ENCODE data around the gene EVA1C. TPM values are rescaled to one million over a fixed set of nuclear protein-coding genes. Genes with fewer than 3 reads are reported as not detected.
A peak's percentile ranks its signal among the peaks of the same experiment; 100 is the strongest.

EVA1C gene
- total RNA-seq, 5 donors from 2014 or later (not counting 1 experiment from before 2014, with no cell fraction given), result 9.7 to 22.1 (median 18.0) TPM

GRCh38 chr21:32463889-32464300 lies 51.4 kb downstream of the EVA1C start:
- Histone ChIP-seq H3K27ac (ENCODE audit: low read length) (no peak overlapping the region), H3K4me3 (ENCODE audit: control insufficient read depth in 1 of 2, extremely low read depth in 1 of 2, low read length in 1 of 2) (no peak overlapping the region), H3K4me1 (ENCODE audit: control insufficient read depth in 1 of 2, extremely low read depth in 1 of 2, insufficient read depth in 2 of 2, low read length in 2 of 2) (no peaks in the 10 kb centered on the region), H3K36me3 (ENCODE audit: control insufficient read depth in 2 of 2, extremely low read depth in 1 of 2, insufficient read depth in 1 of 2, low read length in 1 of 2) (peaks cover 2 to 9% of the 10 kb centered on the region in 2 donors), H3K27me3 (replicated peaks in 1 of 2; ENCODE audit: control insufficient read depth in 2 of 2, extremely low read depth in 1 of 2, insufficient read depth in 2 of 2, low read length in 1 of 2) (no peaks in the 10 kb centered on the region), H3K9me3 (no peaks in the 10 kb centered on the region)
- 80% methylated on average over 6 of the region's 8 CpGs for WGBS (ENCODE audit: insufficient coverage)
- Mint-ChIP-seq H3K27me3 (no peaks in the 10 kb centered on the region), H3K9me3 (no peaks in the 10 kb centered on the region), H3K4me3 (no peak overlapping the region), H3K27ac (peak overlapping the region in 1 of 2 donors; percentile 5), H3K4me1 (peaks cover 0 to 4% (median 0%) of the 10 kb centered on the region in 3 donors), H3K36me3 (peaks cover 47% of the 10 kb centered on the region)
- POLR2A ChIA-PET, result interaction anchor here in 1 of 2 donors (0.7 kb wide), 1 partner anchor 211 kb away, joined by 5 read pairs; no protein-coding TSS in a partner anchor
- no peak for ATAC-seq (replicated peaks in 1 of 4)
- no peak for DNase-seq
- CTCF ChIA-PET, result no interaction called here

DNA sequence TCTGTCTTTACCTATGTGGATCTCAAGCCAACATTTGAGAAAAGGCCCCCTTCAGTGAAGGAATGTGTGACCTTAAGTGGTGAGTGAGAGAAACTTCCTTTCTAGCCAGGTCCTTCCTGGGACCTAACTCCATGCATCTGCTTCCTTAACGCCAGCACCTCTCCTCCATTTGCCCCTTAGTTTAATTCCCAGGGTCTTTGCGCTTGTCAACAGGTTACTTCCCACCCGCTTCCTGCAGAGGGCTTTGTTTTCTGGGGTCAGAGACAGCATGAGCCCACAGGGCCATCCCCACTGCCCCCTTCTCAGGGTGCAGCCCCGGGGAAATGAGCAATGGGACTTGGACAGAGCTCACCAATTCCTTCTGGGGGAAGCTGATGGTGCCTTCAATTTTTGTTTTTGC lies 54.8 kb downstream of the EVA1C start:
- Histone ChIP-seq H3K27ac (ENCODE audit: low read length) (no peak overlapping the region), H3K9me3 (no peaks in the 10 kb centered on the region), H3K4me1 (ENCODE audit: control insufficient read depth in 1 of 2, extremely low read depth in 1 of 2, insufficient read depth in 2 of 2, low read length in 2 of 2) (no peaks in the 10 kb centered on the region), H3K4me3 (ENCODE audit: control insufficient read depth in 1 of 2, extremely low read depth in 1 of 2, low read length in 1 of 2) (no peak overlapping the region), H3K27me3 (replicated peaks in 1 of 2; ENCODE audit: control insufficient read depth in 2 of 2, extremely low read depth in 1 of 2, insufficient read depth in 2 of 2, low read length in 1 of 2) (no peaks in the 10 kb centered on the region), H3K36me3 (ENCODE audit: control insufficient read depth in 2 of 2, extremely low read depth in 1 of 2, insufficient read depth in 1 of 2, low read length in 1 of 2) (peaks cover 3 to 14% of the 10 kb centered on the region in 2 donors)
- H3K9me3 Mint-ChIP-seq, result no peaks in the 10 kb centered on the region
- H3K27me3 Mint-ChIP-seq, result no peaks in the 10 kb centered on the region
- H3K4me1 Mint-ChIP-seq, result no peaks in the 10 kb centered on the region
- DNase-seq, result no peak
- H3K4me3 Mint-ChIP-seq, result no peak overlapping the region
- WGBS (ENCODE audit: insufficient coverage), result 83% methylated on average over 1 of the region's 4 CpGs
- POLR2A ChIA-PET, result no interaction called here
- H3K27ac Mint-ChIP-seq, result no peak overlapping the region
- no peak for ATAC-seq (replicated peaks in 1 of 4)
- CTCF ChIA-PET, result interaction anchor here in 1 of 2 donors (0.7 kb wide), 1 partner anchor 20 kb away, joined by 3 read pairs; no protein-coding TSS in a partner anchor
- peaks cover 29% of the 10 kb centered on the region for H3K36me3 Mint-ChIP-seq

DNA sequence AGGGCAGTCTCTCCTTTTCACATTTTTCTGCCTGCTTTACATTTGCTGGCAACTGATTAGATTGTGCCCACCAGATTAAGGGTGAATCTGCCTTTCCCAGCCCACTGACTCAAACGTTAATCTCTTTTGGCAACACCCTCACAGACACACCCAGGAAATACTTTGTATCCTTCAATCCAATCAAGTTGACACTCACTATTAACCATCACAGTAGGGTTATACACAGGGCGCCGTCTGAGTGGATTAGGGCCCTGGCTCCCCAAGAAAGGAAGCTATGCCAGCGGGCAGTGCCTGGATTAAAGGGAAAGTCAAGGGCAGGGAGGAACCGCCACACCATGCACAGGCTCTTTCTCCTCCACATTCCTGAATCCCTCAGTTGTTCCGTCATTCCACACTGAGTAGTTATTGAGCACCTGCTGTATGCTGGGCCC lies 56.2 kb downstream of the EVA1C start:
- POLR2A ChIA-PET, result interaction anchor here in 1 of 2 donors (0.5 kb wide), 1 partner anchor 9 kb away, joined by 3 read pairs; no protein-coding TSS in a partner anchor
- H3K27me3 Mint-ChIP-seq, result no peaks in the 10 kb centered on the region
- no peaks in the 10 kb centered on the region for H3K9me3 Mint-ChIP-seq
- Histone ChIP-seq H3K36me3 (ENCODE audit: control insufficient read depth in 2 of 2, extremely low read depth in 1 of 2, insufficient read depth in 1 of 2, low read length in 1 of 2) (peaks cover 3 to 14% of the 10 kb centered on the region in 2 donors), H3K4me3 (ENCODE audit: control insufficient read depth in 1 of 2, extremely low read depth in 1 of 2, low read length in 1 of 2) (no peak overlapping the region), H3K27me3 (replicated peaks in 1 of 2; ENCODE audit: control insufficient read depth in 2 of 2, extremely low read depth in 1 of 2, insufficient read depth in 2 of 2, low read length in 1 of 2) (no peaks in the 10 kb centered on the region), H3K4me1 (ENCODE audit: control insufficient read depth in 1 of 2, extremely low read depth in 1 of 2, insufficient read depth in 2 of 2, low read length in 2 of 2) (no peaks in the 10 kb centered on the region), H3K27ac (ENCODE audit: low read length) (no peak overlapping the region), H3K9me3 (no peaks in the 10 kb centered on the region)
- ATAC-seq (replicated peaks in 1 of 4) (no peak), DNase-seq (no peak)
- CTCF ChIA-PET, result no interaction called here
- peaks cover 31% of the 10 kb centered on the region for H3K36me3 Mint-ChIP-seq
- no peak overlapping the region for H3K4me3 Mint-ChIP-seq
- H3K4me1 Mint-ChIP-seq, result no peaks in the 10 kb centered on the region
- H3K27ac Mint-ChIP-seq, result no peak overlapping the region
- no CpG with 5 or more reads among the region's 6 CpGs for WGBS (ENCODE audit: insufficient coverage)

DNA sequence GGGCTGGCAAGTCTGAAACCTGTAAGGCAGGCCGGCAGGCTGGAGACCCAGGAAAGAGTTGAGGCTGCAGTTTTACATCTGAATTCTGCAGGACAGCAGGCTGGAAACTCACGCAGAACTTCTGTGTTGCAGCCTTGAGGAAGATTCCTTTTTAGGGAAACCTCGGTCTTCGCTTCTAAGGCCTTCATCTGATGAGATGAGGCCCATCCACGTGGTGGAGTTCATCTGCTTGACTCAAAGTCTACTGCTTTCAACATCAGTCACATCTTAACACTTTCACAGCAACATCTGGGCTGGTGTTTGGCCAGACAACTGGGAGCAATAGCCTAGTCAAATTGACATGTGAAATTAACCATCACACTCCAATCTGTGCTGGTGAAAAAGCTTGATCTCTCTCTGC lies 57.1 kb downstream of the EVA1C start:
- no peak for DNase-seq
- ATAC-seq (replicated peaks in 1 of 4), result no peak
- Histone ChIP-seq H3K36me3 (ENCODE audit: control insufficient read depth in 2 of 2, extremely low read depth in 1 of 2, insufficient read depth in 1 of 2, low read length in 1 of 2) (peaks cover 3 to 14% of the 10 kb centered on the region in 2 donors), H3K4me1 (ENCODE audit: control insufficient read depth in 1 of 2, extremely low read depth in 1 of 2, insufficient read depth in 2 of 2, low read length in 2 of 2) (no peaks in the 10 kb centered on the region), H3K4me3 (ENCODE audit: control insufficient read depth in 1 of 2, extremely low read depth in 1 of 2, low read length in 1 of 2) (no peak overlapping the region), H3K27ac (ENCODE audit: low read length) (no peak overlapping the region), H3K9me3 (no peaks in the 10 kb centered on the region), H3K27me3 (replicated peaks in 1 of 2; ENCODE audit: control insufficient read depth in 2 of 2, extremely low read depth in 1 of 2, insufficient read depth in 2 of 2, low read length in 1 of 2) (no peaks in the 10 kb centered on the region)
- WGBS (ENCODE audit: insufficient coverage), result 94% methylated on average over 3 of the region's 5 CpGs
- ChIA-PET POLR2A (no interaction called here), CTCF (interaction anchor here in 1 of 2 donors (1.2 kb wide), 1 partner anchor 100 kb away, joined by 5 read pairs; no protein-coding TSS in a partner anchor)
- no peak overlapping the region for H3K27ac Mint-ChIP-seq
- H3K27me3 Mint-ChIP-seq, result no peaks in the 10 kb centered on the region
- peaks cover 27% of the 10 kb centered on the region for H3K36me3 Mint-ChIP-seq
- no peaks in the 10 kb centered on the region for H3K4me1 Mint-ChIP-seq
- H3K4me3 Mint-ChIP-seq, result no peak overlapping the region
- no peaks in the 10 kb centered on the region for H3K9me3 Mint-ChIP-seq

DNA sequence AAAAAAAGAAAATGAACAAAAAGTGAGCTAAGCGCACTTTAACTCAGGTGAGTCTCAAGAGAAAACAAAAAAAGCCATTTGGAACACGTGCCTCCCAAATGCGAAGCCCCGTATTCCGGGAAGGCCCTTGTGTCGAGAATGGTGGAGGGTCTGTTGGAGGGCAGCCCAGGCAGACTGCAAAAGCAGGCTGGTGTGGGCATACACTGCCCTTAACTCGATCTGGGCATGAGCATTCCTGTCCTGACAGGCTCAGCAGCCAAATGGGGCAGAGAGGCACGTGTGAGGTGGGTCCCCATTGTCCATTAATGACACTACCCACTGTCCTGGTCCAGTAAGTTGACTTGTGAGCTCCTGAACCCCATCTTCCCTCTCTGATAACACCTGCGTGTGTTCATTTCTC lies 57.7 kb downstream of the EVA1C start:
- Histone ChIP-seq H3K27me3 (replicated peaks in 1 of 2; ENCODE audit: control insufficient read depth in 2 of 2, extremely low read depth in 1 of 2, insufficient read depth in 2 of 2, low read length in 1 of 2) (no peaks in the 10 kb centered on the region), H3K27ac (ENCODE audit: low read length) (no peak overlapping the region), H3K9me3 (no peaks in the 10 kb centered on the region), H3K4me3 (ENCODE audit: control insufficient read depth in 1 of 2, extremely low read depth in 1 of 2, low read length in 1 of 2) (no peak overlapping the region), H3K4me1 (ENCODE audit: control insufficient read depth in 1 of 2, extremely low read depth in 1 of 2, insufficient read depth in 2 of 2, low read length in 2 of 2) (no peaks in the 10 kb centered on the region), H3K36me3 (ENCODE audit: control insufficient read depth in 2 of 2, extremely low read depth in 1 of 2, insufficient read depth in 1 of 2, low read length in 1 of 2) (peaks cover 3 to 14% of the 10 kb centered on the region in 2 donors)
- Mint-ChIP-seq H3K27me3 (no peaks in the 10 kb centered on the region), H3K27ac (no peak overlapping the region), H3K4me3 (no peak overlapping the region), H3K9me3 (no peaks in the 10 kb centered on the region), H3K4me1 (no peaks in the 10 kb centered on the region), H3K36me3 (peaks cover 21% of the 10 kb centered on the region)
- 88% methylated on average over 8 of the region's 9 CpGs for WGBS (ENCODE audit: insufficient coverage)
- ChIA-PET POLR2A (interaction anchor here in 1 of 2 donors (0.7 kb wide), 1 partner anchor 125 kb away, joined by 5 read pairs; no protein-coding TSS in a partner anchor), CTCF (interaction anchor here in 1 of 2 donors (1.2 kb wide), 1 partner anchor 99 kb away, joined by 5 read pairs; no protein-coding TSS in a partner anchor)
- no peak for ATAC-seq (replicated peaks in 1 of 4)
- no peak for DNase-seq

- 97% methylated on average over 10 of the region's 17 CpGs for WGBS (ENCODE audit: insufficient coverage)
- ATAC-seq (replicated peaks in 1 of 4), result no peak
- no peaks in the 10 kb centered on the region for H3K9me3 ChIP-seq
- Mint-ChIP-seq H3K4me1 (peaks cover 0 to 2% (median 0%) of the 10 kb centered on the region in 3 donors), H3K27me3 (no peaks in the 10 kb centered on the region), H3K27ac (no peak overlapping the region), H3K36me3 (peaks cover 24% of the 10 kb centered on the region), H3K4me3 (no peak overlapping the region), H3K9me3 (no peaks in the 10 kb centered on the region)
- peaks cover 3 to 14% of the 10 kb centered on the region in 2 donors for H3K36me3 ChIP-seq (ENCODE audit: control insufficient read depth in 2 of 2, extremely low read depth in 1 of 2, insufficient read depth in 1 of 2, low read length in 1 of 2)
- H3K4me3 ChIP-seq (ENCODE audit: control insufficient read depth in 1 of 2, extremely low read depth in 1 of 2, low read length in 1 of 2), result no peak overlapping the region
- ChIA-PET CTCF (no interaction called here), POLR2A (no interaction called here)
- DNase-seq, result no peak
- no peak overlapping the region for H3K27ac ChIP-seq (ENCODE audit: low read length)
- H3K27me3 ChIP-seq (replicated peaks in 1 of 2; ENCODE audit: control insufficient read depth in 2 of 2, extremely low read depth in 1 of 2, insufficient read depth in 2 of 2, low read length in 1 of 2), result no peaks in the 10 kb centered on the region
- no peaks in the 10 kb centered on the region for H3K4me1 ChIP-seq (ENCODE audit: control insufficient read depth in 1 of 2, extremely low read depth in 1 of 2, insufficient read depth in 2 of 2, low read length in 2 of 2)
These were observed 60.6 kb downstream of the EVA1C start for GRCh38 chr21:32472890-32473765.
